HepG2 (cell line): ENCODE data around the gene CCNT2. TPM values are rescaled to one million over a fixed set of nuclear protein-coding genes. Genes with fewer than 3 reads are reported as not detected.

ENCODE experiments used
- DPF2 ChIP-seq: sonication (generic); formaldehyde crosslinking; IDR thresholded peaks from 2 replicates; pipeline ENCODE4 v1.4.0; 2020; ENCODE audit warnings: mild to moderate bottlenecking, low read depth, missing genetic modification reagents, borderline replicate concordance
- ERF ChIP-seq: IDR thresholded peaks from 2 replicates; pipeline ENCODE4 v1.6.1; 2018; ENCODE audit warnings: missing biosample characterization, missing genetic modification reagents
- ETV5 ChIP-seq: IDR thresholded peaks from 2 replicates; pipeline ENCODE4 v1.6.1; 2018; ENCODE audit warnings: missing biosample characterization, missing genetic modification reagents, inconsistent platforms, borderline replicate concordance
- MBNL3 ChIP-seq: fragments of 250-450 bp; sonication (Bioruptor Pico); conservative IDR thresholded peaks from 2 replicates; pipeline ENCODE4 v1.8.0; 2022; ENCODE audit warnings: mild to moderate bottlenecking, inconsistent platforms
- MYNN ChIP-seq: sonication (generic); formaldehyde crosslinking; IDR thresholded peaks from 2 replicates; pipeline ENCODE4 v1.4.0; 2020; ENCODE audit warnings: mild to moderate bottlenecking, low read depth, missing genetic modification reagents
- NR2F2 ChIP-seq: IDR thresholded peaks from 2 replicates; pipeline ENCODE4 v1.6.1; 2012; ENCODE audit warnings: low read depth, inconsistent platforms, borderline replicate concordance
- NR2F6 ChIP-seq, 2 experiments: IDR thresholded peaks; 2 replicates each; pipeline ENCODE4 v1.6.1; 2016; ENCODE audit warnings: antibody characterized with exemption in 1 of 2, mild to moderate bottlenecking in 1 of 2
- RAD51 ChIP-seq: fragments of 450-650 bp; IDR thresholded peaks from 2 replicates; pipeline ENCODE4 v1.6.1; 2016; ENCODE audit warnings: borderline replicate concordance
- SAFB2 ChIP-seq: sonication (generic); formaldehyde crosslinking; IDR thresholded peaks from 2 replicates; pipeline ENCODE4 v1.5.1; 2020; ENCODE audit warnings: missing genetic modification reagents, low read depth, mild to moderate bottlenecking, borderline replicate concordance
- SALL1 ChIP-seq: sonication (generic); formaldehyde crosslinking; IDR thresholded peaks from 2 replicates; pipeline ENCODE4 v1.8.0; 2022; ENCODE audit warnings: mild to moderate bottlenecking, missing genetic modification reagents
- TAF1 ChIP-seq: sonication (generic); formaldehyde crosslinking; IDR thresholded peaks from 2 replicates; pipeline ENCODE4 v1.4.0; 2020; ENCODE audit warnings: missing genetic modification reagents
- TAF15 ChIP-seq: fragments of 200-400 bp; formaldehyde crosslinking; IDR thresholded peaks from one replicate; pipeline ENCODE4 v1.6.1; 2018; ENCODE audit warnings: mild to moderate bottlenecking, low read depth, low read length; ENCODE audit not compliant: poor library complexity, severe bottlenecking
- ZKSCAN5 ChIP-seq: sonication (generic); formaldehyde crosslinking; IDR thresholded peaks from 2 replicates; pipeline ENCODE4 v1.5.1; 2020; ENCODE audit warnings: mild to moderate bottlenecking, missing genetic modification reagents
- ZMYM3 ChIP-seq: sonication (generic); formaldehyde crosslinking; IDR thresholded peaks from 2 replicates; pipeline ENCODE4 v1.5.1; 2020; ENCODE audit warnings: mild to moderate bottlenecking, missing genetic modification reagents
- ZNF251 ChIP-seq: sonication (generic); formaldehyde crosslinking; IDR thresholded peaks from 2 replicates; pipeline ENCODE4 v1.9.0; 2021; ENCODE audit warnings: mild to moderate bottlenecking, missing genetic modification reagents
- ZNF33A ChIP-seq: sonication (generic); formaldehyde crosslinking; IDR thresholded peaks from 2 replicates; pipeline ENCODE4 v1.5.1; 2020; ENCODE audit warnings: missing genetic modification reagents, mild to moderate bottlenecking, moderate library complexity, borderline replicate concordance
- ZNF598 ChIP-seq: sonication (generic); formaldehyde crosslinking; IDR thresholded peaks from 2 replicates; pipeline ENCODE4 v1.5.1; 2020; ENCODE audit warnings: mild to moderate bottlenecking, missing genetic modification reagents, borderline replicate concordance
- ZNF777 ChIP-seq: sonication (generic); formaldehyde crosslinking; IDR thresholded peaks from 2 replicates; pipeline ENCODE4 v1.4.0; 2020; ENCODE audit warnings: missing genetic modification reagents
- polyA plus RNA-seq, 8 experiments: library from polyadenylated mRNA; depleted of rRNA in 3 of 8; stranded (reverse) in 7 of 8; unstranded in 1 of 8; fragments of >200 nt; fragmentation: Illumina TruSeq in 4 of 8; extraction: Trizol in 4 of 8; gene quantifications; 2 replicates each; pipeline versions ENCODE4 v1.2.1 to v1.2.3, GENCODE V29; 2011 to 2016; ENCODE audit warnings: low read depth in 4 of 8, missing spikeins in 1 of 8, mixed read lengths in 1 of 8; ENCODE audit not compliant: insufficient read depth in 1 of 8
- total RNA-seq, 5 experiments: library from RNA; depleted of rRNA; stranded (reverse); fragments of >200 nt; fragmentation: Illumina TruSeq; extraction: Trizol; gene quantifications; 2 replicates each; pipeline ENCODE4 v1.2.3, GENCODE V29; 2016; ENCODE audit warnings: low read depth in 1 of 5
- TF ChIP-seq, protein P1 (sequence below): sonication (generic); formaldehyde crosslinking; IDR thresholded peaks from 2 replicates; pipeline ENCODE4 v1.8.0; 2022; ENCODE audit warnings: mild to moderate bottlenecking, missing genetic modification reagents; ENCODE audit not compliant: insufficient replicate concordance
- TF ChIP-seq, protein P2 (sequence below): sonication (generic); formaldehyde crosslinking; IDR thresholded peaks from 2 replicates; pipeline ENCODE4 v1.5.1; 2020; ENCODE audit warnings: mild to moderate bottlenecking, missing genetic modification reagents
- TF ChIP-seq, protein P3 (sequence below): sonication (generic); formaldehyde crosslinking; IDR thresholded peaks from 2 replicates; pipeline ENCODE4 v1.5.1; 2020; ENCODE audit warnings: missing genetic modification reagents, mild to moderate bottlenecking, borderline replicate concordance
- TF ChIP-seq, protein P4 (sequence below): sonication (generic); formaldehyde crosslinking; IDR thresholded peaks from 2 replicates; pipeline ENCODE4 v1.5.0; 2020; ENCODE audit warnings: missing genetic modification reagents, mild to moderate bottlenecking, borderline replicate concordance

Gene CCNT2
- total and polyA plus RNA-seq, 2 of the 13 experiments (the other 11 are each of a cell fraction or from before 2014, with no cell fraction given): 22.1 to 34.4 TPM

DNA sequence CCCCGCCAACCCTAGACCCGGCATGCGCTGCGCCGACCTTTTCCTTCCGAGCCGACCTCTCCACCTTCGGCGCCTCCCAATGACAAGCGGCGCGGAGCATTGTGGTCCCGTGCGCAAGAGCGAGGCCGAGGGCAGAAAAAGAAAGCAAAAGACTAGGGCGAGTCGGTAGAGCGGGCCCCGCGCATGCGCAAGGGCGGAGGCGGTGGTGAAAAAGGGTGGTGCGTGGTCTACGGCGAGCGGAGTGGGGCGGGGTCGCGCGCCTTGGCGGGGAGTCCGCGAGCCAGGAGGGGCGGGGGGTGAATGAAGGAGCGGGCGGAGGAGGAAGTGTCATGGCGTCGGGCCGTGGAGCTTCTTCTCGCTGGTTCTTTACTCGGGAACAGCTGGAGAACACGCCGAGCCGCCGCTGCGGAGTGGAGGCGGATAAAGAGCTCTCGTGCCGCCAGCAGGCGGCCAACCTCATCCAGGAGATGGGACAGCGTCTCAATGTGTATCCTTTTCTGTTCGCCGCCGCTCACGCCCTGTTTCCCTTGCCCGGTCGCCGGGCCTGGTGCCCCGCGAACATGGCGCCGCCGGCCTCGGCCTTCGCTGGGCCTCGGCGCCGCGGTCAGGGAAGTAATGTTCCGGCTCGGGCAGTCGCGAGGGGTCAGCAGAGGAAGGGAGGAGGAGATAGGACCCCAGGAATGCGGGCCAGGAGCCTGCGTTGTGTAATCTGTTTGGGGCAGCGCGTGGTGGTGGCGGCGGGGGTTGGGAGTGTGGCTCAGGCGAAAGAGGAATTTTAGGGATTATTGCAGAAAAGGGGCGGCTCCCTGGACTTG, at the start of gene CCNT2 (continued):
- TF ChIP-seq, protein P1, sequence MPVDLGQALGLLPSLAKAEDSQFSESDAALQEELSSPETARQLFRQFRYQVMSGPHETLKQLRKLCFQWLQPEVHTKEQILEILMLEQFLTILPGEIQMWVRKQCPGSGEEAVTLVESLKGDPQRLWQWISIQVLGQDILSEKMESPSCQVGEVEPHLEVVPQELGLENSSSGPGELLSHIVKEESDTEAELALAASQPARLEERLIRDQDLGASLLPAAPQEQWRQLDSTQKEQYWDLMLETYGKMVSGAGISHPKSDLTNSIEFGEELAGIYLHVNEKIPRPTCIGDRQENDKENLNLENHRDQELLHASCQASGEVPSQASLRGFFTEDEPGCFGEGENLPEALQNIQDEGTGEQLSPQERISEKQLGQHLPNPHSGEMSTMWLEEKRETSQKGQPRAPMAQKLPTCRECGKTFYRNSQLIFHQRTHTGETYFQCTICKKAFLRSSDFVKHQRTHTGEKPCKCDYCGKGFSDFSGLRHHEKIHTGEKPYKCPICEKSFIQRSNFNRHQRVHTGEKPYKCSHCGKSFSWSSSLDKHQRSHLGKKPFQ (CRISPR knock-in tag): peak; percentile 75
- TF ChIP-seq, protein P2, sequence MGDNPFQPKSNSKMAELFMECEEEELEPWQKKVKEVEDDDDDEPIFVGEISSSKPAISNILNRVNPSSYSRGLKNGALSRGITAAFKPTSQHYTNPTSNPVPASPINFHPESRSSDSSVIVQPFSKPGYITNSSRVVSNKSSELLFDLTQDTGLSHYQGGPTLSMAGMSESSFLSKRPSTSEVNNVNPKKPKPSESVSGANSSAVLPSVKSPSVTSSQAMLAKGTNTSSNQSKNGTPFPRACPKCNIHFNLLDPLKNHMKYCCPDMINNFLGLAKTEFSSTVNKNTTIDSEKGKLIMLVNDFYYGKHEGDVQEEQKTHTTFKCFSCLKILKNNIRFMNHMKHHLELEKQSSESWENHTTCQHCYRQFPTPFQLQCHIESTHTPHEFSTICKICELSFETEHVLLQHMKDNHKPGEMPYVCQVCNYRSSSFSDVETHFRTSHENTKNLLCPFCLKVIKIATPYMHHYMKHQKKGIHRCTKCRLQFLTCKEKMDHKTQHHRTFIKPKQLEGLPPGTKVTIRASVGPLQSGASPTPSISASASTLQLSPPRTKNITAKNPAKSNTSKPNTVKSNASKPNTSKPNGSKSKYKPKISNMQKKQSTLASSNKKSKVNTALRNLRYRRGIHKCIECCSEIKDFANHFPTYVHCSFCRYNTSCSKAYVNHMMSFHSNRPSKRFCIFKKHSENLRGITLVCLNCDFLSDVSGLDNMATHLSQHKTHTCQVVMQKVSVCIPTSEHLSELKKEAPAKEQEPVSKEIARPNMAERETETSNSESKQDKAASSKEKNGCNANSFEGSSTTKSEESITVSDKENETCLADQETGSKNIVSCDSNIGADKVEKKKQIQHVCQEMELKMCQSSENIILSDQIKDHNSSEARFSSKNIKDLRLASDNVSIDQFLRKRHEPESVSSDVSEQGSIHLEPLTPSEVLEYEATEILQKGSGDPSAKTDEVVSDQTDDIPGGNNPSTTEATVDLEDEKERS: no peak
- 0 out of 2 replicates have a peak, but pooled peaks have one; percentile 62 for TF ChIP-seq ZNF251 (CRISPR knock-in tag)
- TF ChIP-seq SALL1: peak; percentile 70
- no peak; the same call in 1 of the 2 replicates for TF ChIP-seq ETV5 (CRISPR knock-in tag)
- TF ChIP-seq, protein P3, sequence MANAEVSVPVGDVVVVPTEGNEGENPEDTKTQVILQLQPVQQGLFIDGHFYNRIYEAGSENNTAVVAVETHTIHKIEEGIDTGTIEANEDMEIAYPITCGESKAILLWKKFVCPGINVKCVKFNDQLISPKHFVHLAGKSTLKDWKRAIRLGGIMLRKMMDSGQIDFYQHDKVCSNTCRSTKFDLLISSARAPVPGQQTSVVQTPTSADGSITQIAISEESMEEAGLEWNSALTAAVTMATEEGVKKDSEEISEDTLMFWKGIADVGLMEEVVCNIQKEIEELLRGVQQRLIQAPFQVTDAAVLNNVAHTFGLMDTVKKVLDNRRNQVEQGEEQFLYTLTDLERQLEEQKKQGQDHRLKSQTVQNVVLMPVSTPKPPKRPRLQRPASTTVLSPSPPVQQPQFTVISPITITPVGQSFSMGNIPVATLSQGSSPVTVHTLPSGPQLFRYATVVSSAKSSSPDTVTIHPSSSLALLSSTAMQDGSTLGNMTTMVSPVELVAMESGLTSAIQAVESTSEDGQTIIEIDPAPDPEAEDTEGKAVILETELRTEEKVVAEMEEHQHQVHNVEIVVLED (CRISPR knock-in tag): peak; percentile 93
- TF ChIP-seq ZMYM3 (CRISPR knock-in tag): no peak; the same call in 1 of the 2 replicates
- TF ChIP-seq, protein P4, sequence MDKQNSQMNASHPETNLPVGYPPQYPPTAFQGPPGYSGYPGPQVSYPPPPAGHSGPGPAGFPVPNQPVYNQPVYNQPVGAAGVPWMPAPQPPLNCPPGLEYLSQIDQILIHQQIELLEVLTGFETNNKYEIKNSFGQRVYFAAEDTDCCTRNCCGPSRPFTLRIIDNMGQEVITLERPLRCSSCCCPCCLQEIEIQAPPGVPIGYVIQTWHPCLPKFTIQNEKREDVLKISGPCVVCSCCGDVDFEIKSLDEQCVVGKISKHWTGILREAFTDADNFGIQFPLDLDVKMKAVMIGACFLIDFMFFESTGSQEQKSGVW (CRISPR knock-in tag): no peak; the same call in 1 of the 2 replicates
- 0 out of 2 replicates have a peak, but pooled peaks have one; percentile 36 for TF ChIP-seq ZNF777 (CRISPR knock-in tag)
- TF ChIP-seq ZNF33A (CRISPR knock-in tag): peak; percentile 88; the same call in 1 of the 2 replicates
- peak; percentile 88 for TF ChIP-seq TAF1 (CRISPR knock-in tag)
- peak; percentile 87 for TF ChIP-seq NR2F6 (IDR thresholded peaks at IDR 0.05)
- peak; percentile 97 for TF ChIP-seq NR2F6 (CRISPR knock-in tag; IDR thresholded peaks at IDR 0.05)
- peak; percentile 53; the same call in 1 of the 2 replicates for TF ChIP-seq NR2F2
- TF ChIP-seq MBNL3 (CRISPR knock-in tag): no peak
- peak; percentile 81; the same call in 1 of the 2 replicates for TF ChIP-seq SAFB2 (CRISPR knock-in tag)
- TF ChIP-seq RAD51: no peak; the same call in 1 of the 2 replicates
- no peak; the same call in 1 of the 2 replicates for TF ChIP-seq ZKSCAN5 (CRISPR knock-in tag)
- no peak for TF ChIP-seq MYNN
- TF ChIP-seq ZNF598 (CRISPR knock-in tag): no peak
- TF ChIP-seq DPF2: no peak
- TF ChIP-seq ERF (CRISPR knock-in tag): peak; percentile 67
- peak; percentile 79 for TF ChIP-seq TAF15
